HuH-7 (cell line): ENCODE data around the gene SUGT1.
"Not testable (repeated sequence)": the region's sequence is repeated elsewhere in the genome, so short reads cannot be mapped to it uniquely, and the experiment has no call there.

Experiments used
- DNase-seq: peaks from one replicate; pipeline ENCODE4 v3.0.0; 2011; ENCODE audit warnings: low spot score

Gene SUGT1

DNA sequence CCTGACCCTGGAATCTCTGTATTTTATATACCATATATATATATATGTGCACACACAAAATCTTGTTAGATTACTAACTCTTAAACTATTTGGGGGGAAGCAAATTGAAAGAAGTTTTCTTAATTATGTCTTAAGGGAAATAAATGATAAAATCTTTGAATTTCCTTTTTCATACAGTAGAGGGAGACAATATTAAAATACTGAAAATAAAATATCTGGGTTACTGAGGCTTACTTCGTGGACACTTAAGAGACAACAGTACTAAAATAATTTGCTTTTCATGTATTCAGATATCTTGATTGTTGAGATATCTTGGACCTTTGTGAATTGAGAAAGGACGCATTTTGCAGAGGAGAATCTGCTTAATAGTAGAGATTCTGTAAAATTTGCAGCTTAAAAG is 17.0 kb downstream of the SUGT1 start:
- no peak for DNase-seq

- DNase-seq = no peak
These were observed 18.1 kb downstream of the SUGT1 start for GRCh38 chr13:52670726-52671125.

GRCh38 chr13:52673465-52673864 is 20.8 kb downstream of the SUGT1 start:
- DNase-seq = no peak

DNA sequence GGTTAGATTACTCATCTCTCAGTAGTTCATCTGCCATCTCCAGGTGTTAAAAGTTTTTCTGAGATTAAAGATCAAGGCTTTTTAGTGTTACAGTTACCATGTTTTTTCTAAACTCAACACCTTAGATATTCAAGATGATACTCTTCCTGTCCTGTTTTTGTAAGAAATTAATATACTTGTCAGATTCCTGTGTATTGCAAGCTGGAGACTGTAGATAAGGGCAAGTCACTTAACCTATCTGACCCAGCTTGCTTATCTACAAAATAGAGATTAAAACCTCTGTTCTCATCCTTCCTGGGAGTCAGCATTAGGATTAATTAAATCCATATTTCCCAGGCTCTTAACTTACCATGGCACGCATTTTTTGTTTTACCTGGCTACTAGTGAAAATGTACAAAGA is 25.2 kb downstream of the SUGT1 start:
- no peak for DNase-seq

- DNase-seq = not testable (repeated sequence)
These were observed 33.2 kb downstream of the SUGT1 start for GRCh38 chr13:52685806-52686205.

GRCh38 chr13:52686376-52686775 is 33.7 kb downstream of the SUGT1 start:
- DNase-seq = no peak

DNA sequence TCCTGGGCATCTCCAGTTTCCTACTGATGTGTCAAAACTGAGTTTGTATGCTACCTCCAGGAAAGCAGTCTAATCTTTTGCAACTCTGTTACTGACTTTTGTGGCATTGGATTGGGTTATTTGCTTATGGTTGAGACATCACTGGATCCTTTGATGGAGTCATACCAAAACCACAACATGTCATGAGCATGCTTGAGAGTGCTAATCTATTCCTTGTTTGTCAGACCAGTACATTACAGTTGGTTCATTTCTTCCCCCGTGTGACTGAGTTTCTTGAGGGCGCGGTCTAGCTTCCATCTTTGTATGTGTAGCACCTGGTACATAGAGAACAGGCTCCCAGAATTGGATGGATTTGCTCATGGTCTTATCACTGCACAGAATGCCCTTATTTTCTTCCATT is 43.2 kb downstream of the SUGT1 start:
- DNase-seq = no peak

DNA sequence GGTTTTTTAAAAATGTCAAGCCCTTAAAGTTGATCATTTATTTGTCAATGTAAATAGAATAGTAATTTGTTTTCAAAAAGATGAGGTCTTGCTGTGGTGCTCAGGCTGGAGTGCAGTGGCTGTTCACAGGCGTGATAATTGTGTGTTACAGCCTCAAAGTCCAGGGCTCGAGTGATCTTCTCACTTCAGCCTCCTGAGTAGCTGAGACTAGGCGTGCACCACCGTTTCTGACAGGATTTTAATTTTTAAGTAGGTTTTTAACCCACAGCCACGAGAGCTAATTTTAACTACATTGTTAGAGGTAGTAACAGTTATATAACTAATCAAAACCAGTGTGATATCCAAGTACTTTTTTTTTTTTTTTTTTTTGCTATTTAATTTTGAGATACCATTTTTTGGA is 43.9 kb downstream of the SUGT1 start:
- DNase-seq = no peak

- DNase-seq = no peak
These were observed 49.3 kb downstream of the SUGT1 start for GRCh38 chr13:52701728-52702465.

DNA sequence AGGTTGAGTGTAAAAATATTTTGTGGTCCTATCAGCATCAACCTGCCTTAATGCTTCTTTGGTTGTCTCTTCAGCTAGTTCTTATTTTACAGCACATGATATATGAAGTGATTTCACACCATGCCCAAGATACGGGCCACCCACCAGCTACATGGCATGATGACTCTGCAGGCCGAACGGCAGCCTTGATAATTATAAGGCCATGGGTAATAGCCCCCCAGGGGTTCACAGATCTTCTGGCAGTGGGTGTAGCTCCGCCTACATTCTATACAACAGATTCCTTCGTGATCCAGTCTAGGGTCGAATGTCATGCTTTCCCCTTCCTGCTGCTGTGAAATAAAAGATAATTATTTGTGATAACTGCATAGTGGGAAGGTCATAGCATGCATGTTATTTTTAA is 50.8 kb downstream of the SUGT1 start:
- DNase-seq = no peak

GRCh38 chr13:52706081-52706480 is 53.4 kb downstream of the SUGT1 start:
- no peak for DNase-seq

DNA sequence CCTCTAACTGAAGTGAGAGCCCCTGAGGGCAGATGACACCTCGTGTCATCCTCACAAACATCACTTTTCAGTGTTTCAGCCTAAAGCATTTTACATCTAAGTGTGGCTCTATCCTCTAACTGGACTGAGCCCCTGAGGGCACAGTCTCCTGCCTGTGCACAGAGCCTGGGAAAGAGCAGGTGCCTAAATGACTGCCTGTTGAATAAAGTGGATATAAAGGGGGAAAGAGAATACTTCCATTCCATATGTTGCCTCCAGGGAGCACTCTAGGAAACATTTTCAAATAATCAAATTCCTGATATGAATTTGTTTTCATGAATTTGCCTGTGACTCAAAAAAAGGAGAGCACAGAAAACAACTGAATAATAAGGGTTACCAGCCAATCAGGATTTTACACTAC is 54.7 kb downstream of the SUGT1 start:
- DNase-seq = no peak

DNA sequence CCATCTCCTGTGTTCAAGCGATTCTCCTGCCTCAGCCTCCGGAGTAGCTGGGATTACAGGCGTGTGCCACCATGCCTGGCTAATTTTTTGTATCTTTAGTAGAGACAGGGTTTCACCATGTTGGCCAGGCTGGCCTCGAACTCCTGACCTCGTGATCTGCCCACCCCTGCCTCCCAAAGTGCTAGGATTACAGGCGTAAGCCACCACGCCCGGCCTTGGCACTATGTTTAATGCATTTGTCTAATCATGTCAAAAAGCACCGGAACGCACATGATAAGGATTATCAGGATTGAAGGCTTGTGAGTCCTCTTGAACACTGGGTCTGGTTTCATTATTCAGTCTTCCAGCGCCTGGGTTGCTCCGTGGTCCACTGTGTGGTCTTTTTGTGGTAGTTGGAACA is 55.6 kb downstream of the SUGT1 start:
- not testable (repeated sequence) for DNase-seq

DNA sequence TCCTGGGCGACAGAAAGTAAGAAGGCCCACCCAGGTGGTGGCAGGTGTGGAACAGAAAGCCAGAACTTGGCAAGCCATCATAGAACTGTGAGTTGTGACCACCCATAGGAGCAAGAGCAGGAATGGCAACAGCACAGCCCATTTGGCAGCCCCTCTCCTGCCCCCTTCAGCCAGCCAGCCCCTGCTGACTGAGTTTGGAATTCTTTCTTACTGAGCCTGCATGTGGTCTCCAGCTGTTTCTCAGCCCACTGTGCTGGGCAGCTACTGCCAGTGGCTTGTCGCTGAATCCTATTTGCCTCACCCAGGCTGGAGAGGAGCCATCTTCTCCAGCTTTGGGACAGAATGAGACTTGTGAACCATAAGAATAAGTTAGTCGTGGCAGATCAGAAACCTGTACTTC is 58.6 kb downstream of the SUGT1 start:
- no peak for DNase-seq

GRCh38 chr13:52712385-52712784 is 59.7 kb downstream of the SUGT1 start:
- no peak for DNase-seq

GRCh38 chr13:52713894-52714293 is 61.3 kb downstream of the SUGT1 start:
- DNase-seq = no peak

GRCh38 chr13:52720904-52721303 is 68.3 kb downstream of the SUGT1 start:
- DNase-seq = not testable (repeated sequence)

DNA sequence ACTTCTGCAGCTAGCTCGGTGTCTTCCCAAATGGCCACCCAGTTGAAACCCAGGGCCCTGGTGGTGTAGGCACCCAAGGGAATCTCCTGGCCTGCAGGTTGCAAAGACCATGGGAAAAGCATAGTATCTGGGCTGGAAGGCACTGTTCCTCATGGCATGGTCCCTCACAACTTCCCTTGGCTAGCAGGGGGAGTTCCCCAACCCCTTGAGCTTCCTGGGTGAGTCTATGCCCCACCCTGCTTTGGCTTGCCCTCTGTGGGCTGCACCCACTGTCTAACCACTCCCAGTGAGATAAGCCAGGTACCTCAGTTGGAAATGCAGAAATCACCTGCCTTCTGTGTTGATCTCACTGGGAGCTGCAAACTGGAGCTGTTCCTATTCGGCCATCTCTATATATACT is 68.7 kb downstream of the SUGT1 start:
- not testable (repeated sequence) for DNase-seq

GRCh38 chr13:52723181-52723580 is 70.5 kb downstream of the SUGT1 start:
- no peak for DNase-seq

DNA sequence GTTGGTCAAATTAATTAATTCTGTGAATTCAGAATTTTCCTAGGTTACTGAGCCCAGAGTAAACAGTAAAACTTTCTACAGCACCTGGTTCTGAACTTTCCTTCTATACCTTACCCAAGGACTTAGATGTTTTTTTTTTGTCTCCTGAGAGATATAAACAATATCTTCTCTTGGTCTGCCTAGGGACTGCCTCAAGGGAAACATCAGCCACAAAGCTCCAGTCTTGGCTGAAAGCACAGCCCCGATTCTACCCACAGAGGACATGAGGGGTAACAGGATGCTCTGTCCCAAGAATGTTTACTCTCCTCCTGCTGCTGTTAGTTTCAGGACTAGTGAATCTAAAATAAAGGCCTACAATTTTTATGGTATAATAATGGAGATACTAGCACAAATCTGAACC is 72.7 kb downstream of the SUGT1 start:
- DNase-seq = no peak

DNA sequence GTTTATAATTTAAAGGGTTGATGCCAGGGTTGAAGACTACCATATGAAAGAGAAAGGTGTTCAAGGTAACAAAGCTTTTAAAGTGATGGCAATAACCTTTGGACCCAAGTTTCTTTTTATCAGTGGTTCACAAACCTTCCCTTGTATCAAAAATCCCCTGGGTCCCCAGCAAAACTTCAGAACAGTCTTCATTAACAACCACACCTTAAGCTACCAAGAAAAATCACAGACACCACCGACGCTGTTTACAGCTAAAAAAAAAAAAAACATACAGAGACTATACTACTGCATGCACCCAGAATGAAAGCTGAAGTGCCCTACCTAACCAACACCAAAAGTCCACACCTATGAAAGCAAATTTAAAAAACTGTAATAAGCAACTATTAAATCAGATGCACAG is 73.6 kb downstream of the SUGT1 start:
- no peak for DNase-seq

- no peak for DNase-seq
These were observed 81.5 kb downstream of the SUGT1 start for GRCh38 chr13:52734075-52734623.

DNA sequence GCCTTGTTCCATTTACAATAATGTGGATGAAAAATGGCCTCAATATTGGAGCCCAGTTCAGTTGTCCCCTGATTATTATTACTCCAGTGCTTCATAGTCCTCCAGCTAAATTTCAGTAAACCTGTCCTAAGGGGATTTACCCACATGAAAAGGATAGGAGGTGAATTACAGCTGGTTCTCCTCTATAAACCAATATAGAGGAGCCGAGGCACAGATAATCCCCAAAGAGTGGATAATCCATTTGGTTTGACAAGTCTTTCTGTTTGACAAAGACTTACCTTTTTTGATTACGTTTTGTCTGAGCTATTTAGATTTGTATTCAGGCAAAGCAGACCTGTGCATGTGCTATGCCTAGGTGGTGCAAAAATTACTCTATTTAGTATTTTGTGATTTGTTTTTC is 84.3 kb downstream of the SUGT1 start:
- no peak for DNase-seq

DNA sequence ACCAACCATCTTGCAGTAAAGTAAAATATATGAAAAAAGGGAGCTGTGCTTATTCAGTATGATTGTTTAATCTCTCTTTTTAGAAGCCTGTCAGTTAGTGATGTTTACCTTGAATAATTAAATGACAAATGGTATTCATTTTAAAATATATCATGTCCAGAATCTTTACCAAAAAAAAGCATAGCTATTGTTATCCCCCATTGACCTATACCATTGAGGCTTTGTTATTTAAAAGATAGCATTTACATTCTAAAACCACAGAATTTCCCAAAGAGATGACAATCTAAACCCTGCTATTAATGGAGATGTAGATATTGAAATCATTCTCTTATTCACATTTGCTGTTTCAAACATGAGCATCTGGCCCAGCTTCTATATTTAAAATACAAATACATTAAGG is 84.8 kb downstream of the SUGT1 start:
- no peak for DNase-seq
